HEK293T (cell line): ENCODE results near the gene KRT75.

Source experiments
- ELF4 ChIP-seq: fragments of 450-650 bp; IDR thresholded peaks from 2 replicates; pipeline ENCODE4 v1.6.1; 2017; ENCODE audit warnings: antibody characterized with exemption
- FOXA1 ChIP-seq: fragments of 450-650 bp; IDR thresholded peaks from 2 replicates; pipeline ENCODE4 v1.6.1; 2016; ENCODE audit warnings: mild to moderate bottlenecking
- PKNOX1 ChIP-seq: fragments of 450-650 bp; IDR thresholded peaks from 2 replicates; pipeline ENCODE4 v1.6.1; 2016

- TF ChIP-seq PKNOX1 (no peak), ELF4 (no peak), FOXA1 (no peak)
Observed at GRCh38 chr12:52415870-52416750, 18.1 kb downstream of the KRT75 start.
